ENCODE results near the gene PRKCH.

GRCh38 chr14:61524211-61524806, 202.9 kb downstream of the PRKCH start:
- no peak for TF ChIP-seq CTCF (IDR thresholded peaks at IDR 0.05)
- TF ChIP-seq POLR2AphosphoS5 (IDR thresholded peaks at IDR 0.05; ENCODE audit: low read depth, low read length), result no peak
- TF ChIP-seq, protein P1, sequence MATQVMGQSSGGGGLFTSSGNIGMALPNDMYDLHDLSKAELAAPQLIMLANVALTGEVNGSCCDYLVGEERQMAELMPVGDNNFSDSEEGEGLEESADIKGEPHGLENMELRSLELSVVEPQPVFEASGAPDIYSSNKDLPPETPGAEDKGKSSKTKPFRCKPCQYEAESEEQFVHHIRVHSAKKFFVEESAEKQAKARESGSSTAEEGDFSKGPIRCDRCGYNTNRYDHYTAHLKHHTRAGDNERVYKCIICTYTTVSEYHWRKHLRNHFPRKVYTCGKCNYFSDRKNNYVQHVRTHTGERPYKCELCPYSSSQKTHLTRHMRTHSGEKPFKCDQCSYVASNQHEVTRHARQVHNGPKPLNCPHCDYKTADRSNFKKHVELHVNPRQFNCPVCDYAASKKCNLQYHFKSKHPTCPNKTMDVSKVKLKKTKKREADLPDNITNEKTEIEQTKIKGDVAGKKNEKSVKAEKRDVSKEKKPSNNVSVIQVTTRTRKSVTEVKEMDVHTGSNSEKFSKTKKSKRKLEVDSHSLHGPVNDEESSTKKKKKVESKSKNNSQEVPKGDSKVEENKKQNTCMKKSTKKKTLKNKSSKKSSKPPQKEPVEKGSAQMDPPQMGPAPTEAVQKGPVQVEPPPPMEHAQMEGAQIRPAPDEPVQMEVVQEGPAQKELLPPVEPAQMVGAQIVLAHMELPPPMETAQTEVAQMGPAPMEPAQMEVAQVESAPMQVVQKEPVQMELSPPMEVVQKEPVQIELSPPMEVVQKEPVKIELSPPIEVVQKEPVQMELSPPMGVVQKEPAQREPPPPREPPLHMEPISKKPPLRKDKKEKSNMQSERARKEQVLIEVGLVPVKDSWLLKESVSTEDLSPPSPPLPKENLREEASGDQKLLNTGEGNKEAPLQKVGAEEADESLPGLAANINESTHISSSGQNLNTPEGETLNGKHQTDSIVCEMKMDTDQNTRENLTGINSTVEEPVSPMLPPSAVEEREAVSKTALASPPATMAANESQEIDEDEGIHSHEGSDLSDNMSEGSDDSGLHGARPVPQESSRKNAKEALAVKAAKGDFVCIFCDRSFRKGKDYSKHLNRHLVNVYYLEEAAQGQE (IDR thresholded peaks at IDR 0.05; ENCODE audit: insufficient read depth in 1 of 2, low read depth in 2 of 2, low read length in 1 of 2), result no peak
- TF ChIP-seq SIN3A (IDR thresholded peaks at IDR 0.05; ENCODE audit: borderline replicate concordance, insufficient read depth, low read depth, low read length), result no peak

All from Panc1 (cell line).